Muscle of leg (tissue), 11 donors: Measurements from ENCODE around the gene NHLRC2. TPM values are rescaled to one million over a fixed set of nuclear protein-coding genes. Genes with fewer than 3 reads are reported as not detected.
"Not testable (repeated sequence)": the region's sequence is repeated elsewhere in the genome, so short reads cannot be mapped to it uniquely, and the experiment has no call there.

ENCODE experiments used
- DNase-seq: peaks from one replicate; pipeline ENCODE4 v3.0.0; 2013
- H3K27ac ChIP-seq: one replicate; pipeline ENCODE4 v1.5.1; 2013; ENCODE audit warnings: mild to moderate bottlenecking, low read length, control low read depth
- H3K27me3 ChIP-seq: one replicate; pipeline ENCODE4 v1.6.1; 2013; ENCODE audit warnings: low read length; ENCODE audit not compliant: control insufficient read depth, insufficient read depth
- H3K36me3 ChIP-seq: one replicate; pipeline ENCODE4 v1.6.1; 2013; ENCODE audit warnings: low read length; ENCODE audit not compliant: control insufficient read depth, insufficient read depth
- H3K4me1 ChIP-seq: one replicate; pipeline ENCODE4 v1.6.1; 2013; ENCODE audit warnings: low read length; ENCODE audit not compliant: control insufficient read depth, insufficient read depth
- H3K4me3 ChIP-seq: one replicate; pipeline ENCODE4 v1.5.1; 2013; ENCODE audit warnings: low read length, control low read depth
- H3K9me3 ChIP-seq: replicated peaks from 2 replicates; pipeline ENCODE4 v1.6.1; 2013; ENCODE audit warnings: low read depth, low read length; ENCODE audit not compliant: control insufficient read depth
- WGBS: methylation state at CpG from one replicate; pipeline ENCODE4 v1.1.5; 2013; ENCODE audit warnings: missing lambda C conversion rate; ENCODE audit not compliant: insufficient coverage; 5-methylcytosine and 5-hydroxymethylcytosine counted together
- polyA plus RNA-seq, 8 donors: library from polyadenylated mRNA; unstranded; fragments of 120-200 nt; gene quantifications; one replicate each; pipeline versions ENCODE4 v1.2.1 to v1.2.3, GENCODE V29; 2013; ENCODE audit warnings: inconsistent platforms in 1 of 8, low replicate concordance in 1 of 8; ENCODE audit not compliant: insufficient read length in 8 of 8, insufficient read depth in 1 of 8
- total RNA-seq: library from RNA; stranded (reverse); fragments of 120-200 nt; gene quantifications from one replicate; pipeline ENCODE4 v1.2.4, GENCODE V29; 2013

The NHLRC2 gene
- total and polyA plus RNA-seq, 9 donors = 7.8 to 16.3 (median 12.0) TPM

DNA sequence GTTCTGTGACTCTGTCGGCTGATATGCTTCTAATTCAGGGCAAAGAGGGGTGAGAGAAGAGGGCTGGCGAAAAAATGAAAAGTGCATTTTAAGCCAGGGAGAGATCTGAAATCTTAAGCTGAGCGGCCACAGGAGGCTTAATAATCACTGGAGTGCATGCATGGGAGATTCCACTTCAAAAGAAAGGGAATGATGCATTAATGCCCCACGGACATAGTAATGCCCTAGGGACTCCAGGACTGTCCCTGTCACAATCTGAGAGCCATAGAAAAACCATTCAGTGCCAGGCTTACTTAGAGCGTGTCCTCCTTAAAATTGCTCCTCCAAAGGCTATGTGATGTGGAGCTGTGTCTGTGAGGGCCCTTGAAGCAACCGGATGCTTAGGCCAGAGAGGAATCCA is 75.1 kb downstream of the NHLRC2 start:
- peaks cover 3% of the 10 kb centered on the region for H3K4me1 ChIP-seq
- H3K9me3 ChIP-seq = peaks cover 3% of the 10 kb centered on the region
- H3K27ac ChIP-seq = no peak overlapping the region
- 36% methylated on average over 5 of the region's 6 CpGs for WGBS
- DNase-seq = no peak
- H3K27me3 ChIP-seq = no peaks in the 10 kb centered on the region
- H3K36me3 ChIP-seq = no peaks in the 10 kb centered on the region
- no peak overlapping the region for H3K4me3 ChIP-seq

- H3K4me1 ChIP-seq = peaks cover 3% of the 10 kb centered on the region
- H3K4me3 ChIP-seq = no peak overlapping the region
- no peaks in the 10 kb centered on the region for H3K27me3 ChIP-seq
- no peaks in the 10 kb centered on the region for H3K9me3 ChIP-seq
- WGBS = 75% methylated on average over 1 of the region's 3 CpGs
- no peaks in the 10 kb centered on the region for H3K36me3 ChIP-seq
- no peak for DNase-seq
- H3K27ac ChIP-seq = no peak overlapping the region
Observed at GRCh38 chr10:113930482-113931057, 76.1 kb downstream of the NHLRC2 start.

DNA sequence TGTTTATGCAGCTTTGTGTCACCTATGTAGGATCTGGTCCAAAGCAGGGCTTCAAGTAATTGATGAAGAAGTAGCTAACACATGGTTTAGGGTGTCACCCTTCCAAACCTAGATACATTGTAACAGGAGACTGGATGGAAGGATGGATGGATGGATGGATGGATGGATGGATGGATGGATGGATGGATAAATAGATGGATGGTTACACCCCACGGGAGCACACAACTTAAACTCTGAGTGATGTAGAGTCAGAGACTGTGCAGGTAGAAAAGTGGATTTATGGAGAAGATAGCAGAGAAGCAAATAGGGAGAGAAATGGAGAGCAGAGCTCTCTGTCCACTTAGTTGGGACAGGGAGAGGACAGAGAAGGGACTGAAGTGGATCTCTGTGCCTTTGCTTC is 78.4 kb downstream of the NHLRC2 start:
- H3K9me3 ChIP-seq = no peaks in the 10 kb centered on the region
- DNase-seq = no peak
- no peak overlapping the region for H3K4me3 ChIP-seq
- no peak overlapping the region for H3K27ac ChIP-seq
- H3K36me3 ChIP-seq = no peaks in the 10 kb centered on the region
- no peaks in the 10 kb centered on the region for H3K27me3 ChIP-seq
- peaks cover 3% of the 10 kb centered on the region for H3K4me1 ChIP-seq
- WGBS = 86% methylated on average over 1 of the region's 1 CpG

GRCh38 chr10:113933894-113934532 is 79.6 kb downstream of the NHLRC2 start:
- Histone ChIP-seq H3K4me1 (peaks cover 3% of the 10 kb centered on the region), H3K27me3 (no peaks in the 10 kb centered on the region), H3K27ac (no peak overlapping the region), H3K4me3 (no peak overlapping the region), H3K9me3 (no peaks in the 10 kb centered on the region), H3K36me3 (no peaks in the 10 kb centered on the region)
- 75% methylated on average over 4 of the region's 8 CpGs for WGBS
- DNase-seq = no peak

GRCh38 chr10:113937258-113937657 is 82.8 kb downstream of the NHLRC2 start:
- Histone ChIP-seq H3K9me3 (no peaks in the 10 kb centered on the region), H3K27ac (no peak overlapping the region), H3K27me3 (no peaks in the 10 kb centered on the region), H3K4me3 (no peak overlapping the region), H3K36me3 (no peaks in the 10 kb centered on the region), H3K4me1 (no peaks in the 10 kb centered on the region)
- DNase-seq = no peak

- Histone ChIP-seq H3K9me3 (no peaks in the 10 kb centered on the region), H3K36me3 (no peaks in the 10 kb centered on the region), H3K4me3 (no peak overlapping the region), H3K27ac (no peak overlapping the region), H3K27me3 (no peaks in the 10 kb centered on the region), H3K4me1 (no peaks in the 10 kb centered on the region)
- no peak for DNase-seq
- 95% methylated on average over 3 of the region's 7 CpGs for WGBS
Observed at GRCh38 chr10:113937756-113938155, 83.3 kb downstream of the NHLRC2 start.

GRCh38 chr10:113939212-113939860 is 84.9 kb downstream of the NHLRC2 start:
- Histone ChIP-seq H3K27ac (no peak overlapping the region), H3K36me3 (no peaks in the 10 kb centered on the region), H3K27me3 (no peaks in the 10 kb centered on the region), H3K4me1 (no peaks in the 10 kb centered on the region), H3K9me3 (no peaks in the 10 kb centered on the region), H3K4me3 (no peak overlapping the region)
- 100% methylated on average over 1 of the region's 7 CpGs for WGBS
- DNase-seq = no peak

DNA sequence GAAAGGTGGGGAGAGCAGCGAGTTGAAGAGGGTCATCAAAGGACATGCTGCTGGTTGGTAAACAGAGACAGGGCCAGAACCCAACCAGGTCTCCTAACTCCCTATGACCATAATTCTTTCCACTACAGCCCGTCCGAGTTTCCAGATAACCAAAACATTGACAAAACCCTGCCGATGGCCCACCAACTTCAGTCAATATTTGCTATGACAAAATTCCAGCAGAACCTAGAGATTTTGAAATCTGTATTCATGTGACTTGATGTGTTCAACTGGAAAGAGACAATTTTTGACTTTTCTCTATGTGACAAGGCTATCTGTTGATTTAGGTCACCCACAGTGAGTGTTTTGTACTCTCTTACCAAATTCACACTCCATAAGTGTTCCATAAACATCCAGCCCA is 86.7 kb downstream of the NHLRC2 start:
- Histone ChIP-seq H3K36me3 (no peaks in the 10 kb centered on the region), H3K9me3 (no peaks in the 10 kb centered on the region), H3K4me1 (no peaks in the 10 kb centered on the region), H3K27ac (no peak overlapping the region), H3K4me3 (no peak overlapping the region), H3K27me3 (no peaks in the 10 kb centered on the region)
- WGBS = no CpG with 5 or more reads among the region's 4 CpGs
- no peak for DNase-seq

DNA sequence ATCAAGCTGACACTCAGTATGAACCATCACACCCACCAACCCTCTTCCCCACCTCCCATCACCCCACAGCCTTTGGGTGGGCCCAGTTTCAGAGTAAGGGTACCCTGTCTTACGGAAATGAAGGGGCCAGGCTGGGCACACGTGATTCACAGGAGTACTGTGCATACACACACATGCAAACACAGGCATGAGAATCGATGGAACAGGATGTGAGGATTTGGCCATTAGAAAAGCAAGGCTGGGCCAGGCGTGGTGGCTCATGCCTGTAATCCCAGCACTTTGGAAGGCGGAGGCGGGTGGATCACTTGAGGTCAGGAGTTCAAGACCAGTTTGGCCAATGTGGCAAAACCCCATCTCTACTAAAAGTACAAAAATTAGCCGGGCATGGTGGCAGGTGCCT is 88.7 kb downstream of the NHLRC2 start:
- not testable (repeated sequence) for DNase-seq, H3K9me3 ChIP-seq, H3K4me1 ChIP-seq, H3K36me3 ChIP-seq, H3K4me3 ChIP-seq, H3K27me3 ChIP-seq, H3K27ac ChIP-seq
- WGBS = 100% methylated on average over 2 of the region's 7 CpGs

DNA sequence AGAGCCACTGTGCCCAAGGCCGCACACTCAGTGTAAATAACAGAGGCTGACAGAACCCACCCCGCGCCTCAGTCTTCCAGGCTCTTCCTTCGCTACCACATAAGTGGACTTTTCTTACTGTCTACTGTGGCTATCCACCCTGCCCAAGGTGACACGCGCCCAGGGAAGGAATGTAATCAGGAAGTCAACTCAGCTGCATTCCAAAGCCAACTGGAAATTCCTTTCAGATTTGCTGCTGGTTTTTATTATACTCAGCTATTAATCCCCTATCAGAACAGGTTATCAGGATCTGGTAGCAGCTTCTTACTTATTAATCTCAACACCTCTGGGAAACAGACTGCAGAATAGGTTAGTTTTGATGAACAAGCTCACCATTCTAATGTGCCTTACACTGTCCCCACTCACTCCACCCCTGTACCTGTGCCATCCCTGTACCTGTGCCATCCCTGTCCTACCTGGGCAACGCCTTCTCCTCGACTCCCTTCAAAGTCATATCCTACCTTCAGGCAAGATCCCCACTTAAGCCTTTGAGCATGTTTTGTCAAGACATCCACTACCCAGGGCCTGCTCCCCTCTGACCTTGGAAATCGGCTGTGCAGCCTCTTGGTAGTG is 90.7 kb downstream of the NHLRC2 start:
- WGBS = 85% methylated on average over 9 of the region's 9 CpGs
- Histone ChIP-seq H3K4me1 (peaks cover 7% of the 10 kb centered on the region), H3K9me3 (no peaks in the 10 kb centered on the region), H3K27me3 (no peaks in the 10 kb centered on the region), H3K36me3 (no peaks in the 10 kb centered on the region), H3K4me3 (no peak overlapping the region), H3K27ac (no peak overlapping the region)
- no peak for DNase-seq
